ENCODE data around the gene JADE2. TPM values are rescaled to one million over a fixed set of nuclear protein-coding genes. Genes with fewer than 3 reads are reported as not detected.

Gene JADE2
- total RNA-seq, 1 donor from 2014 or later = 70.9 TPM

GRCh38 chr5:134608555-134608954 lies 83.1 kb downstream of the JADE2 start:
- H3K27ac ChIP-seq = no peak overlapping the region
- peaks cover 74 to 85% of the 10 kb centered on the region in 2 donors for H3K36me3 ChIP-seq
- H3K9me3 ChIP-seq = no peaks in the 10 kb centered on the region
- DNase-seq (ENCODE audit: low spot score in 2 of 2) = no peak
- H3K27me3 ChIP-seq = no peaks in the 10 kb centered on the region
- TF ChIP-seq, protein P1, sequence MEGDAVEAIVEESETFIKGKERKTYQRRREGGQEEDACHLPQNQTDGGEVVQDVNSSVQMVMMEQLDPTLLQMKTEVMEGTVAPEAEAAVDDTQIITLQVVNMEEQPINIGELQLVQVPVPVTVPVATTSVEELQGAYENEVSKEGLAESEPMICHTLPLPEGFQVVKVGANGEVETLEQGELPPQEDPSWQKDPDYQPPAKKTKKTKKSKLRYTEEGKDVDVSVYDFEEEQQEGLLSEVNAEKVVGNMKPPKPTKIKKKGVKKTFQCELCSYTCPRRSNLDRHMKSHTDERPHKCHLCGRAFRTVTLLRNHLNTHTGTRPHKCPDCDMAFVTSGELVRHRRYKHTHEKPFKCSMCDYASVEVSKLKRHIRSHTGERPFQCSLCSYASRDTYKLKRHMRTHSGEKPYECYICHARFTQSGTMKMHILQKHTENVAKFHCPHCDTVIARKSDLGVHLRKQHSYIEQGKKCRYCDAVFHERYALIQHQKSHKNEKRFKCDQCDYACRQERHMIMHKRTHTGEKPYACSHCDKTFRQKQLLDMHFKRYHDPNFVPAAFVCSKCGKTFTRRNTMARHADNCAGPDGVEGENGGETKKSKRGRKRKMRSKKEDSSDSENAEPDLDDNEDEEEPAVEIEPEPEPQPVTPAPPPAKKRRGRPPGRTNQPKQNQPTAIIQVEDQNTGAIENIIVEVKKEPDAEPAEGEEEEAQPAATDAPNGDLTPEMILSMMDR (IDR thresholded peaks at IDR 0.05) = no peak
- intact Hi-C loops (cut with DNase I) = no loop called here
- no peak overlapping the region for H3K4me3 ChIP-seq
- H3K4me1 ChIP-seq = no peaks in the 10 kb centered on the region

DNA sequence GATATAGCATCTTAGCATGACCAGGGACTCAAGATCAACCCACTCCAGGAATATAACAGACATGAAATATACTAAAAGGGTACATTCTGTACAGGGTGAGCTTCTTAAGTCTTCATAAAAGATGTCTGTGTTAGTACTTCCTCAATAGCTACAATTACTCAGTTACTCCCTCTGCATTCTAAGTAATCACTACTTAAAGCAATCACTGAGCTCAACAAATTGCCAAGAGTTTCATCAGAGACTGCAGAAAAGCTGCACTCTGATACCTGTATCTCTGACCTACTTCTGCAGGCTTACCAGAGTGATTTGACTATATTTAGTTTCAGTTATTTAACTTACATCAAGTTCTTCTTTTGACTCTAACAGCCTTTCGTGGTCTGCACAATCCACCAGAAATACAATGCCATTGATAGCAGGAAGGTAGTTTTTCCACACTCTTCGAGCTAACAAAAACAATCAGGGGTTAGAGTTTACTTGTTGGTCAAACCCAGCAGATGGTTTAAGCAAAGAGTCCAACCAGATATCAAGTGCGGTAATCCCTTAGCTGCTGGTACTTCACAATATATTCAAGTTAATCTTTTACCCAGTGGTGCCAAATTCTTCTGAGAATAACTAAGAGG lies 83.9 kb downstream of the JADE2 start:
- TF ChIP-seq, protein P1 (IDR thresholded peaks at IDR 0.05) = no peak
- H3K36me3 ChIP-seq = peaks cover 69 to 86% of the 10 kb centered on the region in 2 donors

DNA sequence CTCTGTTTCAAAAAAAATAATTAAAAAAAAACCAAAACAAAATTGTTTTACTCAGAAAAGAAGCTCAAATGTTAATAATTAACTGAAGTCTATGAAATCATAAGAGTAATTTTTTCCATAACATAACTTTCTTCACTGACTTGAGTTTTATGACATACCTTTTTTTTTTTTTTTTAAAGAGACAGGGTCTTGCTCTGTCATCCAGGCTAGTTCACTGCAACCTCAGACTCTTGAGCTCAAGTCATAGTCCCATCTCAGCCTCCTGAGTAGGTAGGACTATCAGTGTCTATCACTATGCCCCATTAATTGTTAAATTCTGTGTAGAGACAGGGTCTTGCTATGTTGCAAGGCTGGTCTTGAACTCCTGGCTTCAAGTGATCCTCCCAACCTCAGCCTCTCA lies 85.3 kb downstream of the JADE2 start:
- no peak overlapping the region for H3K4me3 ChIP-seq
- no peak for DNase-seq (ENCODE audit: low spot score in 2 of 2)
- H3K27me3 ChIP-seq = no peaks in the 10 kb centered on the region
- H3K4me1 ChIP-seq = no peaks in the 10 kb centered on the region
- peaks cover 67 to 89% of the 10 kb centered on the region in 2 donors for H3K36me3 ChIP-seq
- H3K9me3 ChIP-seq = no peaks in the 10 kb centered on the region
- TF ChIP-seq, protein P1 (IDR thresholded peaks at IDR 0.05) = no peak
- intact Hi-C loops (cut with DNase I) = no loop called here
- H3K27ac ChIP-seq = no peak overlapping the region

More for the DNA sequence above, 83.9 kb downstream of the JADE2 start:
- intact Hi-C loops (cut with DNase I) = no loop called here
- no peak for DNase-seq (ENCODE audit: low spot score in 2 of 2)
- Histone ChIP-seq H3K9me3 (no peaks in the 10 kb centered on the region), H3K4me1 (no peaks in the 10 kb centered on the region), H3K4me3 (no peak overlapping the region), H3K27me3 (no peaks in the 10 kb centered on the region), H3K27ac (no peak overlapping the region)

- Histone ChIP-seq H3K4me1 (no peaks in the 10 kb centered on the region), H3K4me3 (no peak overlapping the region), H3K9me3 (no peaks in the 10 kb centered on the region), H3K36me3 (peaks cover 60 to 89% of the 10 kb centered on the region in 2 donors), H3K27me3 (no peaks in the 10 kb centered on the region), H3K27ac (no peak overlapping the region)
- no peak for DNase-seq (ENCODE audit: low spot score in 2 of 2)
- TF ChIP-seq, protein P1 (IDR thresholded peaks at IDR 0.05) = no peak
- intact Hi-C loops (cut with DNase I) = no loop called here
Measured at GRCh38 chr5:134611515-134611914, 86.0 kb downstream of the JADE2 start.

DNA sequence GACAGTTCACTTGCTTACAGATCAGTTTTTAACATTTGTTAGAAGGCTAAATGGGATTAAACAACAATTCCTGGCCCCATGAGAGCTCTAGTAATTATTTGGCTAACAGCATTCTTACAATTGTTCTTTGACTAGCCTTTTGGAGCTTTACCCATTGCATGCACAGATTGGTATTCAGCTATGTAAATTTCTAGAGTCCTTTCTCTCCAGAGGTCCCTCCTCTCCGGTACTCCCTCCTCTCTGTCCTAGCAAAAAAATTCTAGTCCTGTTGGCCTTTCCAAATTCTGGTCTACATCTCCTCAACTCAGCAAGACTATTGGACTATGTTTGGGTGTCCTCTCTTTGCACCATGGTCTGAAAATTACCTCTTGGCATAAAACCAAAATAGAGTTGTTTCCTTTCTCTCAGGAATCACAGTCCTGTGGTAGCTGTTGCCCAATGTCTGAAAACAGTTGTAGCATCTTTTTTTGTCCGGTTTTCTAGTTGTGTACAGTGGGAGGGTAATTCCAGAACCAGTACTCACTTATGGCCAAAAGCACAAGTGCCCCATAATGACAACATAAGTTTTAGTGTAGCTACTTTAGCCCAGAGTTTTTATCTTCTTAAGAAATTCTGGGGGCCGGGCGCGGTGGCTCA lies 89.1 kb downstream of the JADE2 start:
- no peak for DNase-seq (ENCODE audit: low spot score in 2 of 2)
- no peaks in the 10 kb centered on the region for H3K27me3 ChIP-seq
- no peak overlapping the region for H3K27ac ChIP-seq
- no peak overlapping the region for H3K4me3 ChIP-seq
- H3K9me3 ChIP-seq = no peaks in the 10 kb centered on the region
- H3K36me3 ChIP-seq = peaks cover 59 to 88% of the 10 kb centered on the region in 2 donors
- intact Hi-C loops (cut with DNase I) = no loop called here
- H3K4me1 ChIP-seq = no peaks in the 10 kb centered on the region
- TF ChIP-seq, protein P1 (IDR thresholded peaks at IDR 0.05) = no peak

Measured in ascending aorta (tissue), 2 donors.